DMS153 (cell line): ENCODE measurements around the gene UBL5.

Experiments used
- DNase-seq: peaks from one replicate; lab custom pipeline; 2025; lab: John Stamatoyannopoulos, UW

UBL5 gene

GRCh38 chr19:9854282-9854846 lies 26.6 kb downstream of the UBL5 start:
- DNase-seq: no peak

GRCh38 chr19:9856609-9857008 lies 28.9 kb downstream of the UBL5 start:
- DNase-seq: no peak

DNA sequence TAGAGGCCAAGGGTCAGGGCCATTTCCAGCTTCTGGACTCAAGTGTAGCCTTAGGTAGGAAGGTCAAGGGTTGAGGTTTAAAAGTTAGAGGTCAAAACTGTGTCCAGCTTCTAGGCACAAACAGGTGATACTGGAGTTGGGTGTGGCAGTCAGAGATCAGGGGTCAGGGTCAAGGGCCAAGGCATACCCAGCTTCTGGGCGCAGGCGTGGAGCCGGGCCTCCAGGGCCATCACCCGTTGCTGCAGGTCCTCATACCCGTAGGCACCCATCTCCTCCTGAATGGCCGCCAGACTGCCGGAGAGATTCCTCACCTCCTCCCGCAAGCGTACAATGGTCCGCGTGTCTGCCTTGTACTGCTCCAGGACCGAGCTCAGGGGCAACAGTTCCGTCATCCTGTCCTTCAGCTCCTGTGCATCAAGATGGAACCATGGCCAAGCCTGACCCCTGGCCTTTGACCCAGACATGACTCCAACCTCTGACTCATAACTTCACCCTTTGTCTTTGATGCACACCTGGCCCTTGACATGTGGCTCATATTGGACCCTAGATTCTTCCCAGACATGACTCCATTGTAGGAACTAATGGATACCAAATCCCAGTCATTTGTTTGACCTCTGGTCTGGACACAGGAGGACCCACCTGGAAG lies 29.5 kb downstream of the UBL5 start:
- no peak for DNase-seq

DNA sequence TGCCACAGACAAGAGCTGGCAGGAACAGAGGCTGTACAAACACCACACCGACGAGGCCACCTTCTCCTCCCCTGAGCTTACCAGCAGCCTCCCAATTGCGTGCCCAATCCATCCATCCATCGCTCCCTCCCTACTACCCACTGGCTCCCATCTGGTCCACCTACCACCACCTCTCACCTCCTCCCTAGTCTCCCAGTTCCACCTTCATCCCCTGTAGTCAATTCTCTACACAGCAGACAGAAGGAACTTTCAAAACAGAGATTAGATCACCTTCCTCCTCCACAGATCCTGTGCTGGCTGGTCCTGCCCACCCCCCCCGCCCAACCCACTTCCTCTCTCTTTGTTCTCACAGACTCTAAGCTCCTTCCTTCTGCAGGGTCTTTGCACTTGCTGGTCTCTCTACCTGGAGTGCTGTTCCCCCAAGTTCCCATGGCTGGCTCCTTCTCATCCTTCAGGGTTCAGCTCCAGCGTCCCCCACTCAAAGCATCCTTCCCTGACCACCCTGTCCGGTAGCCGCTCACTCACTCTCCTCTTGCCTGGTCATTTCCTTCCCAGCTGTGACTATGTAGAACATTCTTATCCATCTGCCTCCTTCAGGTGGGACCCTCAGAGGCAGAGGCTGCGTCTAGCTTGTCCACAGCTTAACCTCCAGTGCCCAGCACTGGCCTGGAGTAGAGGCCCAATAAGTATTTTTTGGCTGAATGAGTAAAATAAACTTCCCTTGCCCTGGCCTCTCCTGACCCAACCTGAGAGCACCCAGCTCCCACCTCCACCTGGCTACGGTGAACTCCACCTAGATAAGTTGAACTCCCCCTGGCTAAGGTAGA lies 30.4 kb downstream of the UBL5 start:
- DNase-seq: no peak

DNA sequence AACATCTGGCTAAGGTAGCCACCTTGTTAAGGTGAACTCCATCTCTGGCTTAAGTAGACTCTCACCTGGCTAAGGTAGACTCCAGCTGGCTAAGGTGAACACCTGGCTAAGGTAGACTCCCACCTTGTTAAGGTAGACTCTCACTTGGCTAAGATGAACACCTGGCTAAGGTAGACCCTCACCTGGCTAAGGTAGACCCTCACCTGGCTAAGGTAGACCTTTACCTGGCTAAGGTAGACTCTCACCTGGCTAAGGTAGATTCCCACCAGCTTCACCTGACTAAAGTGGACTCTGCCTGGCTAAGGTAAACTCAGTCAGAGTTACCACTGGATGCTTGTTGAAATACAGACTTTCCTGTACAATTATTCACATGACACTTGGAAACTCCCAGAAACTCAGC lies 31.0 kb downstream of the UBL5 start:
- no peak for DNase-seq

GRCh38 chr19:9860407-9860806 lies 32.7 kb downstream of the UBL5 start:
- DNase-seq: no peak

DNA sequence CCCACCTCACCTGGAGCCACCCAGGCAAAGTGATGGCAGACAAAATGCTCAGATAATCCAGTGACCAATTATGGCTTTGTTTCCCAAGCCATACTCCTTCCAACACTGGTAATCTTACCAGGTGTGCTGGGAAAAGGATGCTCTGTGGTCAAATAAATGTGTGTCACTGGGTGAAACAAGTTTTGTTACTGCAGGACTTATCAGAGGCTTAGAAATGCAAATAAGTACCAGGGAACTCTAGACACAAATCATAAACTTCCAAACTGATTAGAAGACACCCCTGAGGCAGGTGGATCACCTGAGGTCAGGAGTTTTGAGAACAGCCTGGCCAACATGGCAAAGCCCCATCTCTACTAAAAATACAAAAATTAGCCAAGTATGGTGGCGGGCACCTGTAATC lies 33.8 kb downstream of the UBL5 start:
- no peak for DNase-seq

GRCh38 chr19:9862938-9863337 lies 35.2 kb downstream of the UBL5 start:
- DNase-seq: no peak

DNA sequence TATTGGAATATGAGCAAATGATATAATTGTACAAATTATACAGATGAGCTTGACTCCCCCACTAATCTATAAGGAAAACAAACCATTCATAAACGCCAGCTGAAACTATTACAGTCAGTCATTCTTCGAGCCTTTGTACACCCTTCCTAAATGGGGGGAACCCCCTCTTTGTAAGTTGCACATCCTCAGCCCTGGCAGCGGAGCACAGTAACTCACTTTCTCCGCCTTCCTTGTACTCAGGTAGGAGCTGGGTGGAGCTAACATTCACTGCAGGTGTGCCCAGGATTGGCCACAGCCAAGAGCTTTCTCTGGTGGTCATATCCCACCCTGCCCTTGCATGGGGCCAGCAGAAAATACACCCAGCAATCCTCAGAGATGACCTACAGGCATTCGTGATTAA lies 36.0 kb downstream of the UBL5 start:
- no peak for DNase-seq

DNA sequence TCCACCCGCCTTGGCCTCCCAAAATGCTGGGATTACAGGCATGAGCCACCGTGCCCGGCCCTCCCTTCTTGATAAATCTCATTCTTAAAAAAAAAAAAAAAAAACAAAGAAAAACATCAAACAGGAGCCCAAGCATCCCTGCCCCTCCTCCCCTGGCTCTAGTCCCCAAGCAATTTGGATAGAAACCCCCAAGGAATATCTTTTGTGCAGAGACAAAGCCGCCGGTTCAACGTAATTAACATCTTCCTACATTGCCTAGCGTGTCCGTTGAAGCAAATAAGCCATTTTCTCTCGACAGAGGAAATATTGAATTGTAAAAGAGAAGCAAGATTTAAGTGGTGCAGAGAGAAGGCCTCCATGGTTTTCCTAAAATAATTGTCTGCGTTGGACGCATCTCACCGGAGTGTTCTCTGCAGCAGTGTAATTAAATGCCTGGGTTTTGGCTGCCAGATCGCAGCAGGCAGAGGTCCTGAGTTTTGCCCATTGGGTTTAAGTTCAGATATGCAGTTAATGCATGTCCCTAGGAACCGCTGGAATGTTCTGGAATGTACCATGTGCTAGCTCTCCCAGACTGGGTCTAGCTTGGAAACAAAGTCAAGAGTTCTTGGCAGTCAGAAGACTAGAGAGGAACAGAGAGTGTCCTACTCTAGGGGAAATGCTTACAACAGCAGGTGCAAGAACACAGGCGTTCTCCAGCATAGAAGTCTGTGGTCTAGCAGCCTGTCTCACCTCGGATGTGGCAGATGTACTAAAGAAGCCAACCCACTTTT lies 38.2 kb downstream of the UBL5 start:
- DNase-seq: no peak

- DNase-seq: no peak
Observed at GRCh38 chr19:9868983-9869617, 41.4 kb downstream of the UBL5 start.

GRCh38 chr19:9871626-9872338 lies 44.1 kb downstream of the UBL5 start:
- peak; percentile 85 for DNase-seq

- DNase-seq: no peak
Observed at GRCh38 chr19:9872618-9873242, 45.0 kb downstream of the UBL5 start.

DNA sequence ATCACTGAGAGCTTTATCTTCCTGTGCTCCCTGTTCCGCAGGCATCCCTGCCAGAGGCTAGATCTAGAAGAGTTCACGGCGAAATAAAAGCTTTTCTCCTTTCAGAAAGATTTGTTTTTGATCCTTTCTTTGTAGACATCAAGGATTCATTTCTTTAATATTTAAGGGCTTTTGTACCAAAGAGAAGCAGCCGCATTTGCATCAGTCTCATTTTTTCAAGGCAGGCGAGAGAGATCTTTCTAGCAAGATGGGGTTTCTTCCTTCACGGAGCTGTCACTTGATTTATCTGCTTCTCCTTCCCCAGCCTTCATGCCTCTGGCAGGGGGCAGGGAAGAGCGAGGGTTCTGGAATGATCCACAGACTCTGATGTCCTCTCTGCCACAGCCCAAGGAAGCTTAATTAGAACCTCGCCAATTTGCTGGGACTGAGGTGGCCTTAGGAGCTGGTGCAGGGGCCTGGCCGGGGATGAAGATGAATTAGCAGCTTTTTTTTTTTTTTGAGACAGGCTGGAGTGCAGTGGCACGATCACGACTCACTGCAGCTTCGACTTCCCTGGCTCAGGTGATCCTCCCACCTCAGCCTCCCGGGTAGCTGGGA lies 47.4 kb downstream of the UBL5 start:
- DNase-seq: no peak

DNA sequence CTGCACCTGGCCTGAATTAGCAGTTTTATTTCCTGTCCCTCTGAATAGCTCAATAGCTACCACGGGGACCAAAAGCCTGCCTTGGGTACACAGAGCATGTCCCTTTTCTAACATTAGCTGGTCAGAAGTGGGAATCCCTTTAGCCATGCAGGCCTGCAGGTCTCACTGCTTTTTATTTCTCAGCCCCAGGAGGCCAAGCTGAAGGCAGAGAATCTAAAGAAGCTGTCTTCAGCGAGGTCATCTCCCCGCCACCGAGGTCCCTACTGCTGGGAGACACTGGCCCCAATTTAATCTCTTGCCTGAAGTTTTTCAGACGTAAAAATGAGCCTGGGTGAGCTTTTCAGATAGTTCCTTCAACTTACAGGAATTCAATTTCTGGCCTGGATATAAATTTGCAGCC lies 48.1 kb downstream of the UBL5 start:
- DNase-seq: no peak

GRCh38 chr19:9877780-9878510 lies 50.2 kb downstream of the UBL5 start:
- no peak for DNase-seq

DNA sequence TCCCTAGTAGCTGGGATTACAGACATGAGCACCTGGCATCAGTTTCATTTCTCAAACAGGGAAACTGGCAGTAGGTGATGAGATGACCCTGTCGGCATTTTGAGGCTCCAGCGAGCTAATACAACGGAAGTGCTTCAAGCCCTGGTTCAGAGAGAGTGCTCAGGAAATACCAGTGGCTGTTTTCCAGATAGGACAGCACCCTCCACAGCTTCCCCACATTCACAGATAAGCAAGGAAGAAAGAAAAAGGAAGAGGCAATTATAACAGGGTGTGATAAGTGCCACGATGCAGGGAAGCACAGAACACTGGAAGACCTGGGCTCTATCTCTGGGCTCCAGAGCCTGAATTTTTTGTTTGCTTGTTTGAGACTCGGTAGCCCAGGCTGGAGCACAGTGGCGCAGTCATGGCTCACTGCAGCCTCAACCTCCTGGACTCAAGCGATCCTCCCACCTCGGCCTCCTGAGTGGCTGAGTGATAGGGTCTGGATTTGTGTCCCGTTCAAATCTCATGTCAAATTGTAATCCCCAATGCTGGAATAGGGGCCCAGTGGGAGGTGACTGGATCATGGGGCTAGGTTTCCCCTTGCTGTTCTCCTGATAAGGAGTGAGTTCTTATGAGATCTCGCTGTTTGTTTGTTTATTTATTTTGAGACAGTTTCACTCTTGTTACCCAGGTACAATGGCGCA lies 50.9 kb downstream of the UBL5 start:
- no peak for DNase-seq
